Esophagus mucosa (tissue), 1 donor: ENCODE measurements around the gene SLN. TPM values are rescaled to one million over a fixed set of nuclear protein-coding genes. Genes with fewer than 3 reads are reported as not detected.

Source experiments
- ATAC-seq: fragments of 200-7000 bp; cut with Tn5 transposase; one replicate; pipeline ENCODE4 v1.9.1; 2020
- total RNA-seq: library from RNA; stranded (reverse); gene quantifications from one replicate; pipeline ENCODE4 v1.2.4, GENCODE V29; 2023
- donor health status: DM: yes; HTN: yes; CAD: no.

The SLN gene
- total RNA-seq, 1 donor from 2014 or later: 0.52 TPM

DNA sequence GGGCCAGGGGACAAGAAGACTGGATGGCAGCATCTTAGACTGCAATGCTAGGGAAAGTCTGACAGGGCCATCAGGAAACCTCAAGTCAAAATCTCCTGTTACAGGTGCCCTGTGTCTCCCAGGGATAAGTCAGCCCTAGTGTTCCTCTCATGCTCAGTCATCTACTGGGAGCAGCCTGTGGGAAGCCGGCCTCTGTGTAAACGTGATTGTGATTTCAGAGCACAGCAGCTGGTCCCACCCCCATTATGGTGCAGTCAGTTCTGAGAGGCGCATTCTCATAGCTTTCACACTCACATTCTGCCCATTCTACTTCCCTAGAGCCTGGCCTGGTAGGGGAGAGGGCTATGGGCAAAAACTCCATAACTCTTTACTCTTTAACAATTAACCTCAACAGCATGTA is 7.2 kb upstream of the SLN start:
- no peak for ATAC-seq

DNA sequence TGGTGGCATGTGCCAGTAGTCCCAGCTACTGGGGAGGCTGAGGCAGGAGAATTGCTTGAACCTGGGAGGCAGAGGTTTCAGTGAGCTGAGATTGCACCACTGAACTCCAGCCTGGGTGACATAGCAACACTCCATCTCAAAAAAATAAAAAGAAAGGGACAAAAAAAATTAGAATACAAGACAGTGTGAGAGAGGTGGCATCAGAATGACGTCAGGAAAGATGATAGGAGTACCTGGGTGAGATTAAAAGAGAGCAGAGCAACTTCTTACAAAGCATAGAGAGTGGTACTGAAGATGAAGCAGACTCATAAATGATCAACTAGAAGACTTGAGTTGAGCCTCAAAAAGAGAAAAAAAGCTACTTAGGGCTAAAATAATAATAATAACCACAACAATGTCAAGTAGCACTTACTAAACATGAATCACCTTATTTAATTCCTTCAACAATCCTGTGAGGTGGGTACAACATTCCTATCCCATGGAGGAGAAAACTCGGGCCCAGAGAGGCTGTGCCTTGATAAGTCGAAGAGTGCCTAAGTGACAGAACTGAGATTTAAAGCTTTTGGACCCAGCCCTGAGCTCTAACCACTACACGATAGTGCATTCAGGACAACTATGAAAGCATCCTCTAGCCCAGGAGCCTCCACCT is 5.2 kb upstream of the SLN start:
- no peak for ATAC-seq

DNA sequence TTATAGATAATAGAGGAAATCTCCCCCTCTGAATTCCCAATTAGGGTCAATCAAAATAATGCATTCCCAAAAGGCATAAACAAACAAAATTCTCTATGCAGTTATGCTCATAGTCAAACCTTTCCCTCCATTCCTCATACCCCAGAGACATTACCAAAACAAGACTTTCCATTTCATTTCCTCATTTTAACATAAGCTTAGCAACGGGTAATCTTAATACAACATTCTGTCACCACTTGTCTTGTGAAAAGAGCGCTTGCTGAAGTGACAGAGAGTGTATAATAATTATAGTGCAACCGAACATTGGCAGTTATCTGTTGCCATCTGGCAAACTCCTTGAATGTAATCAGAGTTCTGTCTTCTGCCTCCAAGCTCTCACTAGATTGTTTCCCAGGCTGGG is 1.2 kb upstream of the SLN start:
- no peak for ATAC-seq

DNA sequence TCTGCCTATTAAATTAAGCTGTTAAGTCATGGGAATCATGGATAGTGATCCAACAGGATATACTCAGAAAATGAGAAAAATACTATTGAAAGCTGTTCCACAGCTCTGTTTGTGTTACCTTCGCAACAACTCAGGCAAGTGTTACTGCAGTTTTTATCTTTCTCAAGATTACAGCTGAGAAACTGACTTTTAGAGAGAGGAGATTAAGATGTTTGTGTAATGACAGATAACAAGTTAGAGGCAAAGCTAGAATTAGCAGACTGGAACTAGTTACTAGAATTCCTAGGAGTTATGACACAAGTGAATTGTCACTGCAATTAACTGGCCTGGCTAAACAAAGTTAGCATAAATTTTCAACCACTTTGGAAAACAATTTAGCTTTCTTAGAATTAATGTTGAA is 1.6 kb downstream of the SLN start:
- no peak for ATAC-seq

DNA sequence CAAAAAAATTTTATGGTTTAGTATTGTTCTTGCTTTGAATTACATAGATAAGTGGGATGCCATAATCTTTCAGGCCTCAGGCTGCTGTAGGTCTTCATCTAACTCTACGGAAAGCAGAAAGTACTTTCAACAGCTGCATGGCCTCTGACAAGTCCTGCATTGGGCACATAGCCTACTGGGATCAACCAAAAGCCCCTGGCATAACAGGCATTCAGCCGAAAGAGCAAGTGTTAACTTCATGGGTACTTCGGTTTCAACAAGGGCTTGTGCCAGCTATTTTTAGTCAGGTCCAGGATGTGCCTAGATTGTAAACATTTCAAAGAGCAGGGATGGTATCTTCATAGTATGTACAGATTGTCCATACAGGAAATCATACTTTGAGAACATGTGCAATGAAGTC is 3.1 kb downstream of the SLN start:
- ATAC-seq: no peak

DNA sequence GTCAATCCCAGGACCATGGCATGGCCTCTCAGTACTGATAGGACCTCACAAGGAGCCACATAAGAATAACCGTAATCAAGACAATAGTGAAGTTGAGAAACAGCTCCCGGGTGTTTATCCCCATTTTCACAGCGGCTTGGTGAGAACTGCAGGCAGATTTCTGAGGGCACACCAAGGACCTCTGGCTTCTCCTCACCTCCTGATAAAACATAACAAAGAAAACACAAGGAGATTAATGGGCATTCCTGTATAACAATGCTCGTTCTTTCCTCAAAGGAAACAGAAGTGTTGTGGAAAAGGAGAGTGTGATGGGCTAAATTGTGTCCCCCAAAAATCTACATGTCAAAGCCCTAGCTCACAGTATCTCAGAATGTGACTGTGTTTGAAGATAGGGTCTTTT is 4.0 kb downstream of the SLN start:
- ATAC-seq: no peak

DNA sequence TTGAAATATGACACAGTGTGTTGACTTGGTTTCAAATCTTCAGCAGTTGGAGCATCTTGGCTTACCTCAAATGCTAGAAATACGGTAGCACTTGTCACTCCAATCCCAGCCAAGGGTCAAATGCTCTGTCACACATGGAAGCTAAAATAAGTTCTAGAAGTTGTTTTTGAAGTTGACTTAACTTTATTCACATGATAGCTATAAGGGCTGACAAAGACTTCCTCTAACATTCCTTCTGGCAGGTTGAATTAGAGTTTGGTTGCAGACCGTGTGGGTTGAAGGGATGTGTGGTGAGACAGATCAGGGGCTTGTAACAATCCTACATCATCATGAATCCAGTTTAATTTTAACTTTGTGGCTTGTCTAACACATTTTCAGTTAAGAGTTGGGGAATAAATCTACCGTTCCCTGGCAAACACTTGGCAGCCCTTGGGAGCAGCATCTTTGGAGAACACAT is 4.6 kb downstream of the SLN start:
- ATAC-seq: no peak

DNA sequence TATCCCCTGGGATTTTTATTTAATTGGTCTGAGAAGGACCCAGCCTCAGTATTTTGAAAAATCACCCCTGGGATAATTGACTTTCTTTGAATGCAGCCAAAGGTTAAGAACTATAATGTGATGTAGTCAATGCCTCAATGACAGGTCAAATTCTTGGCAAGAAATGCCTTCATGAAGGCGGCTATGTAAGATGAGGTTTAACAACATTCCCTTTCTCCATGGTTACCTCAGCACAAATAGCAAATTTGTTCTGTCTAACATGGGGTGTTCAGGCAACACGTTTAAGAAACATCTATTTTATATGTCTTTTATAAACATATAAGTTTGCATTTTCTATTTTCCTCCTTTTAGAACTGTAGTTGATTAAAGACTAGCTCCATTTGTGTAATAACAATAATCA is 5.3 kb downstream of the SLN start:
- no peak for ATAC-seq

DNA sequence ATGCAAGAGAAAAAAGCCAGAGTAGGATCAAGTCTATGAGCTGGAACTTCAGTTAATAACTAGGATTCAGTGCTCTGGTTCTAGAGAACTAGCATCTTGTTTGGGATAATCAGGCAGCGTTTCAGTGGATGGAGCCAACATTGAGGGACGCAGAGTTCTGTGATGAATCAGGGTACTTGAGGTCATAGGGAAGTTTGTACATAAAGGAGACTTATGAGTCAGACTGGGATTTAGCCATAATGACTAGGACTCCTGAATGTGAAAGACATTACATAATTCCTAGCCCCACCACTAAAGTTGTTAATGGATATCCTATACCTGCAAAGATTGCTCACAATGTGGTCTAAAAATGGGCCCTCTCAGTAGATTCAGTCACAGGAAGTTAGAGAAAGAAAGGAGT is 6.8 kb downstream of the SLN start:
- ATAC-seq: peak; percentile 74

DNA sequence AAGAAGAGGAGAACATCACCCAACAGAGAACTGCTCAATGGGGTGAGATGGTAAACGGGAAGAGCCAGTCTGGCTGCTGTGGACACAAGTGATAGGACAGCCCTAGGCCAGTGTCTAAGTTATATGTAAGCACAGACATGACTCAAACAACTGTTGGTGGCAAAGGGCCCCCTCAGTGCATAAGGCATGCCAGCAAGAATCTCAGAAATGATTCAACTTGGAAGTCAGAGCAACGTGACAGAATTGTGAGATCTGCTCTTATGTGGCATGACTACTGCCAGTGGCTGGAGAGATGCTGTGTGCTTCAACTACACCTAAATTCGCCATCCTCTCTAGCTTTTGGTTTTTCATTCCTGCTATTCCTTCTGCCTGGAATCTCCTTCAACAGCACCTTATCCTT is 7.4 kb downstream of the SLN start:
- ATAC-seq: no peak

DNA sequence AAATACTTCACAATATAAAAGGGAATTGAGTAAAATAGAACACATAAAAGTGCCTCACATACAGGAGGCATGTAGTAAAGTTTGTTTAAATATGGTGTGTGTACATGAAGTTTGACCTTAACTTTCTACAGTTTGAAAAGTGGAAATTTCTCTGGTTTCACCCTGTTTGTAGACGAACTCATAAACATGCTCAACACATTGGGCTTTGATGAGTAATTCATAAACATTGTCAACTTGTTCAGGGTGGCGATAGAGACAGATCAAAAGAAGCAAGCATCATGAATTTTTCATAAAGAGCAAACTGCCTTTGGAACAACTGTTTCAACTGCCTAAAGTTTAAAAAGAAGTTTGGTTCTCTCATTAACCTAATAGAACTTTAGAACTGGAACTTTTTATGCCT is 9.1 kb downstream of the SLN start:
- no peak for ATAC-seq

DNA sequence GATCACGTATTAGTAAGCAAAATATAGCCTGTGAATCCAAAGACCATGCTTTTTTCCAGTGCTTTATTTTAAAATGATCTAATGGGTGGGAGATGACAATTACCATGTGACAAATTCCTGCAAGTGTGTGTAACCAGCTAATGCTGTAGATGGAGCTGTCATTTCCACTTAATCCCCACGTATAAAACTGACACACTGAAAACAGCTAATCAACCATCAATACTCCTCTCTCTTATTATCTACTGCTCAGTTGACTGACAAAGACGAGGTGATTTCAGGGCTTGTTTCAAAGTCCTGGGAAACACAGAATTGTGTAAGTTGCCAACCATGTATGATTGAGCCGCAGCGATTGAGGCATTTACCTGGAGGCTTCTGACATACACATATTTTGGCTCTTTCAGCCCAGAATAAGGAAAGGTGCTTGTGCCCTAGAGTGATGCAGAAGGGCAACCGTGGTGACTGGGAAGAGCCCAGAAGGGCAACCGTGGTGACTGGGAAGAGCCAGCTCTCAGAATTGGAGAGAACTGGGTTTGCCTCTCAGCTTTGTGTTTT is 9.7 kb downstream of the SLN start:
- ATAC-seq: no peak

DNA sequence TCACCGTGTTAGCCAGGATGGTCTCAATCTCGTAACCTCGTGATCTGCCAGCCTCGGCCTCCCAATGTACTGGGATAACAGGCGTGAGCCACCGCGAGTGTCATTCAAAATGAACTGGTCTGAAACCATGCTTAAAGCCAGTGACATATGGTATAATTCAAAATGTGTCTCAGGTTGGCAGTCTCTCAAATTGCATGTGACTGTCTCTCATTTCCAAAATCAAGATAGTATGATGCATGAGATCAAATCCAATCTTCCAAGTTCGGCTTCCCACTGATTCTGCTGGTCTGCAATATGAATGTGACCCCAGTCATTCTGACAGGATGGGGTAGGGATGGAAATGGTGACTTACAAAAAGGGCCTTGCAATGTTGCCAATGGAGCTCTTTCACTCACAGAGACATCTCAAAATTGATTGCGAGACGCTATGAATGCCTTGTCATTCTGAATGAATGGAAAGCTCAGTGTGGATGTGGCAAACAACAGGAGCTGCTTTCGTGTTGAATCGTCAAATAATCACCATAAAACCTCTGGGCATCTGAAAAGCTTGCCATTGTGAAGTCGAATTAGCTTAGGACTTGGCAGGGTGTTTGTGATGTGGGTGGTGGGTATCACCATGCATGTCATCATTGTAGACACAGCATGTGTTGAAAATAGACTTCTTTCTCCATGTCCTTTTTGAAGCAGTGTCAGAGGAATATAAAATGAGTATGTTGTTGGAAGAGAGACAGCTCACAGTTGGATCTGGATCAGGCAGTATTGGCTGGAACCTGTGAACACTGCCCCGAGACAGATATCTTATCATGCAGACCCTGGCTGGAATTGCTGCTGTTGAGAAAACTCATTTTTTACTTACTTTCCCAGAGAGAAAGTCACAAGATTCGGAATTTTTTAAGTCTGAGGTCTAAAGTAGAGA is 12.2 kb downstream of the SLN start:
- no peak for ATAC-seq

DNA sequence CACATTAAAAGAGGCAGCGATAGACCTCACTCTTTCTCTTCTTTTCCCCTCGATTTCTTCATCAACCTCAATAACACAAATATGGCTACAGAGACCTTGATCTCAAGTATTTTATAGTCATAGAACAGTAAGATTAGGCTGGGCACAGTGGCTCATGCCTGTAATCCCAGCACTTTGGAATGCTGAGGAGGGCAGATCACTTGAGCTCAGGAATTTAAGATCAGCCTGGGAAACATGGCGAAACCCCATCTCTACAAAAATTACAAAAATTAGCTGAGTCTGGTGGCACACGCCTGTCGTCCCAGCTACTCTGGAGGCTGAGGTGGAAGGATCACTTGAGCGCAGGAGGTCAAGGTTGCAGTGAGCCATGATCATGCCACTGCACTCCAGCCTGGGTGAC is 14.6 kb downstream of the SLN start:
- ATAC-seq: no peak

DNA sequence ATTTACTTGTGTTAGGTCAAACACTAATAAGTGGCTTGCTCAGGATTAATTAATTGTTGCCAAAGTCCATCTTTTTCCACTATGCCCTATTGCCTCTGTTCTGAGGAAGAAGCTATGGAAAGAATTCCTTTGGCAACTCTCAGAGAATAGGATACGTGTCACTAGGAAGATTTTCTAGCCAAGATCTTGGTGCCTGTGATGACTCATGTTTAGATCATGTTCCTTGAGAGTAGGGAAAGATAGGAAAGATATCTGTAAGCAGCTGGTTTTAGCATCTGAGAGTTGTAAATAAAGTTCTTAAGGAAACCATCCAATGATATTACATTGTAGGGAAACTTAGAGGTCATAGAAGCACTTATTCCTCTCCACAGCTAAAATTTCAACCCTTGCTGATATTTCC is 15.7 kb downstream of the SLN start:
- no peak for ATAC-seq

DNA sequence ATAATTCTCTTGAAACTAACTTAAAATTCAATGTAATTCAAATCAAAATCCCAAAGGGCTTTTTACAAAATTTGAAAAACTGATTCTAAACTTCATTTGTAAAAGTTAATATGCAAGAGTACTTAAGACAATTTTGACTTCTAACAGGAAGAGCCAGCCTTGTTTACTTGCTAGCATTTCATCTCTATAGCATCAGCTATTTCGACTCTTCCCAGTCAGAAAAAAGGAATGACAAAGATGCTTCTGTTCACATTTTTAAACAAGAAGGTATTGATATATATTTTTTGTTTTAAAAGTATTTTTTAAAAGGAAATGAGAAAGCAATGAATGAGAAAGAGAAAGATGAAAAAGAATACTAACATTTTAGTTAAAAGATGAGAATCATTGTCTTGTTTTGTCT is 16.4 kb downstream of the SLN start:
- ATAC-seq: no peak

DNA sequence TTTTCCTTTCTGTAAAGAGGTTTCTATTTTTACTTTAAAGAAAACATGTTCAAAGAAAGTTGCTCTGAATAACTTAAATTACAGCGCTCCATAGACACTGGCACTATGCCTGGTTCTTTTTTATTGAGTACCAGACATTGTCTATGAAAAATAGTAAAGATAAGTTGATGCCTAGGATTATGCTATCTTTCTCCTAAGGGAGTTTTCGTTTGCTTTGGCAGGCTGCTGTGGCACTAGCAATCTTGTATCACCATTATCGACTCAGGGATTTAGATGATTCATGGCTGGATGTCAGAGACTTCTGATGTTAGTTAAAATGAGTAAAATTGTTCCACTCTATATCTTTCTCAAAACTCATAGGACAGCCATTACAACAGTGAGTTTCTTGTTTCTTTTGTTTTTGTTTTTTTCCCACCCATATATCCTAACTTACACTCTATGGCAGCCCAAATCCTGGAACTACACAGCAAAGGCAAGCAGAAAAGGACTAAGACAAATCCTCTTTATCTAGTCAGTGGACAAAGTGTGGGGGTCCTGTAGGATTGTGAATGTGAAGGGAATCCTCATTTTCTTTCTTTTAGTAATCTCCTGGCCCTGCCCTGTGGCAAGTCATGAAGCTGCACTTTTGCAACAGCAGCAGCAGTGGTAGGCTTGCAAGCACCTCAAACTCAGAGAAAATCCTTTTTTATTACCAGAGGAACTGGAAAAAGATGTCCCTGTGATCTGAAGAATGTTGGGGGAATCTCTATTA is 20.7 kb downstream of the SLN start:
- ATAC-seq: no peak

DNA sequence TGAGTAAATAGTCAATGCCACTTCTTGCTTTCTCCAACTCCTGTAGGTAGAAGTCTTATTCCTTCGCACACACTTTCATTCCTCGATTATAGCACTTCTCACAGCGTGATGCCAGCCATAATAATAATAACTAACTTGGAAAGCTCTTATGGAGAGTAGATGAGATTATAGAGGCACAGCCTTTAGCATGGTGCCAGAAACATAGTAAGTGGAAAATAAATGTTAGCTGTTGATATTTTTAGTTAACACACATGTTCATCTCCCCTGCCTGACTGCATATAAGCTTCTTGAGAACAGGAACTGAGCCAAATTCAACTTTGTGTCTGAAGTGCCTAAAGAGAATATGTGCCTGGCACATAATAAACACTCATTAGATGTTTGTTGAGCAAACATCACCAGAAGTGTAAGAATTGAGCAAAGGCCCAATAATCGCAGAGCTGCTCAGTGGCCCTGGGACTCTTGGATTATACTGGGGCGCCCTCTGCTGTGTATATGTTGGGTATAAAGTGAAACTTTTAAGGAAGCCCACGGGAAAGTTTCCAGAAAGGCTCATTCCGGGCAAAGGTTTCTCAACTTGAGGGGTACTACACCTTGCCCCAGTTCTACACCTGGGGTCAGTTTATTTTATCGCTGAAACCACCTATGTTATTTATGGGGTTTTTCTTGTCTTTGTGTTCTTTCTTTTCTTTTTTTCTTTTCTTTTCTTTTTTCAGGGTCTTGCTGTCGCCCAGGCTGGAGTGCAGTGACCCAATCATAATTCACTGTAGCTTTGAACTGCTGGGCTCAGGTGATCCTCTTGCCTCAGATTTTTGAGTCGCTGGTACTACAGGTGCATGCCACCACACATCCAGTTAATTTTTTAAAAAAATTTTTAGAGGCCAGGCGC is 22.3 kb downstream of the SLN start:
- peak; percentile 77 for ATAC-seq

DNA sequence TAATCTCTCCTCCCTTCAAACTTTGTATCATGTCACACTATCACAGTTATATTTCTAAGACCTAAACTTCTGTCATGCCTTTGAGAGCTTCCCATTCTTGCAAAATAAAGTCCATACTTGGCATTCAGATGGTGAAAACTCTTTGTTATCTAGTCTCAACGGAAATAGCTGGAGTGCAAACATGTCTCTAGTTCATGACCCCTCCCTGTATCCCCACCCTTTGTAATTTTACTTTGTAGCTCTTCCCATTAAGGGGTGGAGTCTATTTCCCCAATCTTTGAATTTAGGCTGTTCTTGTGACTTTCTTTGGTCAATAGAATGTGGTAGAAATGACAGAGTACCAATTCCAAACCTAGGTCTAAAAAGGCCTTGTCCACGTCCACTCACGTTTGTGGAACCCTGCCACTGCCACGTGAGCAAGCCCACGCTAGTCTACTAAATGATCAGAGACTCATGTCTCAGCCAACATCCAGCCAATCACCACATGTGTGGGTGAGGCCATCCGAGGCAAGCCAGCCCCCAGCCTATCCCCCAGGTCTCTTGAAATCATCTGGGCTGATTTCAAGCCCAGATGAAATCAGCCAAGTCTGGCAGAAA is 23.4 kb downstream of the SLN start:
- ATAC-seq: no peak

DNA sequence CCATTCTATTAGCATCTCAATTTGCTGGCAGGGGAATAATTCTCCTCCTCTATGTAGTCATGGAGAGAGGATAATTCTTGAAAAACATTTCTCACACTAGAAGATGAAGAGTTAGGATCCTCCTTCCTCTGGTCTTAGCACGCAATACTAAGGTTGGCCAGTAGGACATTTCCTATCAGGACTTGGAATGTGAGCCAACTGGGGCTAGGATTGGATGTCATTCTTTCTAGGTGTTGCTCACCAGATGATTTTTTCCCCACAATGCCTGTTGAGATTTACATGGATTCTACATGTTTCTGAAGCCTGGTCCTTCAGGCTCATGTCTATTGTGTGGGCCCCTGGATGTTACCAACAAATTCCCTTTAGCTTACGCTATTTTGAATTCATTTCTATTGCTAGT is 28.0 kb downstream of the SLN start:
- ATAC-seq: no peak

DNA sequence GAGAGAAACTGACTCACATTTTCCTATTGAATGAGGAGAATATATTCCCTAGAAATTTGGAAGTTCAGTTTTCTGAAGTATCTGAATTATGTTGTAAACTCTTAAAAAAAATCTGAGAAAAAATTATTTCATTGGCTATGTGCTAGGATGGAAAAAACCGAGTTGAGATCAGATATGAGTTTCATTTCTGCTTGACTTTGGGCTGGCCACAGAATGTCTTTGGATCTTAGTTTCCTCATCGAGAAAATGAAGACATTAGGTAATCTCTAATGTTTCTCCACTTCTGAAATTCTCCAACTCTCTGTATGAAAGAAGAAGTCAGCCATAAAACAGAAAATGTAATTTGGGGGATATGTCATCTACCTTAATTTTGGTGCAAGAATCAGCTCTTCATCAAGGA is 28.8 kb downstream of the SLN start:
- ATAC-seq: no peak

DNA sequence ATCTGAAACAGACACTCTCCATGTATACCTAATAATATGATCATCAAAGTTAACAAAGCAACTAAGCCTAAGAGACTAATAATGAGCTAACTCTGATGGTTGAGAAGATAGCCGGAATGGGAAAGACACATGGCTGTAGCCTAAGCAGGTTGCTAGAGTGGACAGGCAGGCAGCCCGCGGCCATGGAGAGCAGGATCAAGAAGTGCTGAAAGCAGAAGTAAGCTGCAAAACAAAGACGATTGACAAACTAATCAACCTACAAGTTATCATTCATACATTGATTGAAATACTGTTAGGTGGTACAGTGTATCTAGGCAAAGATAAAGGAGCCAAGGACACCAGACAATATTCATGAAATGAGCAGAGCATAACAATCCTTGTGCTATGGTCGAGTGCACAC is 29.3 kb downstream of the SLN start:
- ATAC-seq: peak; percentile 10
